ENCODE data around the gene DNAJC5G. TPM values are rescaled to one million over a fixed set of nuclear protein-coding genes. Genes with fewer than 3 reads are reported as not detected.
"Not testable (repeated sequence)": the region's sequence is repeated elsewhere in the genome, so short reads cannot be mapped to it uniquely, and the experiment has no call there.

DNAJC5G gene
- polyA plus RNA-seq, 3 donors from 2014 or later, result not detected

DNA sequence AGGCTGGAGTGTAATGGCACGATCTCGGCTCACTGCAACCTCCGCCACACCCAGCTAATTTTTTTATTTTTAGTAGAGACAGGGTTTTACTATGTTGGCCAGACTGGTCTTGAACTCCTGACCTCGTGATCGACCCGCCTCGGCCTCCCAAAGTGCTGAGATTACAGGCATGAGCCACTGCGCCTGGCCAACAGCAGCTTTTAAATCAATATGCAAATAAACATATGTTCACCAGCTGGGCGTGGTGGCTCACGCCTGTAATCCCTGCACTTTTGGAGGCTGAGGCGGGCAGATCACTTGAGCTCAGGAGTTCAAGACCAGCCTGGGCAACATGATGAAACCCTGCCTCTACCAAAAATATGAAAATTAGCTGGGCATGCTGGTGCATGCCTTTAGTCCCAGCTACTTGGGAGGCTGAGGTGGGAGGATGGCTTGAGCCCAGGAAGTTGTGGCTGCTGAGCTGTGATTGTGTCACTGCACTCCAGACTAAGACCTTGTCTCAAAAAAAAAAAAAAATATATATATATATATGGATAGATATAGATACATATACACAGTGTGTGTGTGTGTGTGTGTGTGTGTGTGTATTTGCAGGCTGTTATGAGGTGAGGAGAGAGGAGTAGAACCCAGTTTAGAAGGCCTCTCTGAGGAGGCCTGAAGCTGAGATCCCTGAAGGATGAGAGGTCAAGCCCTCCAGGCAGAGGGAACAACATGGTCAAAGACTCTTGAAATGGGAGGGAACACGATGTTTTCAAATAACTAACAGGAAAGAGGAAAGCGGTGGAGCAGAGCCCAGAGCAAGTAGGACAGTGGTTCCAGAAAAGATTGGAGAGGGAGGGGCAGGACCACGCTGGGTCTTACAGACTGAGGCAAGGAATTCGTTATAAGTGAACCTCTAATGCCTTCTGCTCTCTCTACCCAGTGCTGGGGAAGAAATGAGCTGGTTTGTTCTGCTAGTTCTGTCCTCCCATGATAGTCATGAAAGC, 2.4 kb upstream of the DNAJC5G start:
- not testable (repeated sequence) for H3K9me3 Mint-ChIP-seq; H3K27me3 Mint-ChIP-seq (ENCODE audit: low read depth in 3 of 3); H3K36me3 Mint-ChIP-seq; H3K4me3 Mint-ChIP-seq; DNase-seq; H3K27ac Mint-ChIP-seq; H3K4me1 Mint-ChIP-seq

DNA sequence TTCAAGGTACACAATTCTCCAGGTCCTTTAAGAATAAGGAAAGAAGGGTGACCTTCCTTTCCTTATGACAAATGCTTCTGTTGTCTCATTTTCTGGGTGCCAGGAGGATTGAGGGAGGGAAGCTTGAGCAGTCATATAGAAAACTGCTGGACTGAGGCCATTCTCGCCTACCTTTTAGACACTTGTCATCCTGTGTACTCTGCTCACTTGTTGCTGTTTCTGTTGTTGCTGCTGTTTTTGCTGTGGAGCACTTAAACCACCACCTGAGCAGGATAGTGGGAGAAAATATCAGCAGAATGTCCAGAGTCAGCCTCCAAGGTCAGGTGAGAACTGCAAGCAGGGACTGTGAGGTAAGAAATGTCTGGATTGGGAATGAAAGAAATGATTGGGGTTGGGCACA, 2.8 kb downstream of the DNAJC5G start:
- no peak overlapping the region for H3K27ac Mint-ChIP-seq
- H3K36me3 Mint-ChIP-seq, result no peaks in the 10 kb centered on the region
- no peak overlapping the region for H3K4me3 Mint-ChIP-seq
- H3K9me3 Mint-ChIP-seq, result peaks cover 0 to 1% (median 0%) of the 10 kb centered on the region in 6 donors
- DNase-seq, result no peak
- H3K4me1 Mint-ChIP-seq, result no peaks in the 10 kb centered on the region
- H3K27me3 Mint-ChIP-seq (ENCODE audit: low read depth in 3 of 3), result peaks cover 4 to 16% (median 4%) of the 10 kb centered on the region in 3 donors

DNA sequence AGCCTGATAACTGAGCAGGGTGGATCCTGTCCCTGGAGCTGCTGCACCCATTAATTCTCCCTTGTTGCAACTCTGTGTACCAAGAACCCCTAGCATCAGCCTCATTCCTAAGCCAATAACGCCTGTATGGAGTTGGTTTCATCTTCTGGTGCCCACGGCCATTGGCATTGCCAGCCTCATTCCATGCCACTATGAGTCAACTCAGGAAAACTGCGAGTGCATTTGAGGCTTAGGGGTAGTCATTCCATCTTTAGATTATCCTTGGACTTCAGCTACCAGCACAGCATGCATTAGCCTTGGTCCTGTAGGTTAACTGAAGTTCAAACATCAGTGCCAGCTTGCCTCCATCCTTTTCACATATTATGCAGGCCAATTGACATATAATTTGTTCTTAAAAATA, 5.6 kb downstream of the DNAJC5G start:
- no peaks in the 10 kb centered on the region for H3K9me3 Mint-ChIP-seq

DNA sequence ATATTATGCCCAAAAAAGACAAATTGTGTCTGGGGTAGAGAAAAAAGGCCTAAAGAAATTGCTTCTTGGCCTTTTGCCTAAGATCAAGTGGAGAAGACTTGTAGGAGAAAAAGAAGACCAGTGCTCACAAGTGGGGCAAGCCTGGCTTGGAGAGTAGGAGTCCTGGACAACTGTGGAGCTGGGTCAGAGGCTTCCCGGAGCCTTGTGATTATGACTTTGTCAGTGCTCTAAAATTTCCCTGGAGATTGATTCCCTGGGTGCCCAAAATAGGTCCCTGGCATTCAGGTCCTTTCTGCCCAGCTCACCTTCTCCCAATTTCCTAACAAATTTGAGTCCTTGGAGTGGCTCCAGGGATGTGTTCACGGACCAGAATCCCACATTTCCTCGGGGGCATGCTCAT, 6.2 kb downstream of the DNAJC5G start:
- H3K4me1 Mint-ChIP-seq, result no peaks in the 10 kb centered on the region
- H3K9me3 Mint-ChIP-seq, result no peaks in the 10 kb centered on the region
- no peak overlapping the region for H3K4me3 Mint-ChIP-seq
- H3K36me3 Mint-ChIP-seq, result no peaks in the 10 kb centered on the region
- no peak overlapping the region for H3K27ac Mint-ChIP-seq
- DNase-seq, result no peak
- peaks cover 4 to 14% (median 4%) of the 10 kb centered on the region in 3 donors for H3K27me3 Mint-ChIP-seq (ENCODE audit: low read depth in 3 of 3)

More for the DNA sequence above, 5.6 kb downstream of the DNAJC5G start:
- Mint-ChIP-seq H3K4me1 (no peaks in the 10 kb centered on the region), H3K36me3 (no peaks in the 10 kb centered on the region), H3K27ac (no peak overlapping the region), H3K4me3 (no peak overlapping the region), H3K27me3 (ENCODE audit: low read depth in 3 of 3) (peaks cover 4 to 15% (median 4%) of the 10 kb centered on the region in 3 donors)
- no peak for DNase-seq

DNA sequence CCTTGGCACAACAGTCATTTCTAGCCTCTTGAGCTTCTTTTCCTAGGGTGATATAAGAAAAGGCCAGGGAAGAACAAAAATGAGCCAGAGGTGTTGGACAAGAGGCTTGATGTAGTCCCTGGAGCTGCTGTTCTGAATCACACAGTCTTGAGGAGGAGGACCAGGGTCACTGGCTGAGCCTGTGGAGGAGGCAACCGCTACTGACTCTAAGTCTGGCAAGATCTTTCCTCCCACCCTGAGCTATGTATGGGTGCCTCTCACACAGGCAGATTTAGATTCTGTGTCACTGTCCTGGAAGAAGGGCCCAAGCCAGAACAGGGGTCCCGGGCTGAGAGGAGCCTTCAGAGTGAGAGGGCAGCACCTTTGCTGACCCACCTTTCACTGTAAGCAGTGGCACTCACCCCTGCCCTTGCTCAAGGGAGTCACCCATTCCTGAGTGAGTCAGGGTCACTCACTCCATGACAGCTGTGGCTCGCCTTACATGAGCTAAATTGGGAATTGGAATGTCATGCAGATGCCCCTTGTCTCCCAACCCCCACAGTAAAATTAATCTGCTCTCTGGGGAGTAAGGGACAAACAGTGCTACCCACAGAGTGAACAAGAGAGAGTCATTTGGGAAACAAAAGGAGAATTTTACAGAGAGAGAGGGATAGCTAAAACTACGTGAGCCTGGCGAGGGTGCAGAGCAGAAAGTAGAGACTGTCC, 6.8 kb downstream of the DNAJC5G start, which contains the start of gene TRIM54:
Gene TRIM54 (plus strand): TSS at position 575 of the 705 bp plus-strand sequence. CDS start 303 bp downstream, outside the sequence.
- H3K27ac Mint-ChIP-seq, result no peak within 1 kb of the TSS
- H3K9me3 Mint-ChIP-seq, result no peaks in the 10 kb centered on the region
- no peaks in the 10 kb centered on the region for H3K4me1 Mint-ChIP-seq
- peaks cover 4 to 12% (median 4%) of the 10 kb centered on the region in 3 donors for H3K27me3 Mint-ChIP-seq (ENCODE audit: low read depth in 3 of 3)
- no peaks in the 10 kb centered on the region for H3K36me3 Mint-ChIP-seq
- no peak for DNase-seq
- no peak within 1 kb of the TSS for H3K4me3 Mint-ChIP-seq

DNA sequence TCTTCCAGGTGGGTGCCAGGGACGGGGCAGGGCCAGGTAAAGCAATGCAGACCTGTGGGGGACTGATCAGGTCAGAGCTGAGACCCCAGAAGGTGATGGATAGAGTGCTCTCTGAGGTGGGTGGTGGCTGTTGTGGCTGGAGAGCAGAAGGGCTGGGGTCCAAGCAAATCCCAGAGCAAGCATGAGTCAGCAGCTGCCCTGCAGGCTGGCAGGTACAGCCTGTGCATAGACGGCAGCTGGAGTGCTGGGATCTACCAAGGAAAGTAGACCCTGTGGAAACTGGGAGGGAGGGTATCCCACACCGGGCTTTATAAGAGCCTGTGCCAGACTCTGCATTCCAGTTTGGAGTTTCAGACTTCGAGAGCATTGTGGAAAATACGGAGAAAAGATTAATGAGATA, 7.7 kb downstream of the DNAJC5G start:
- no peak overlapping the region for H3K4me3 Mint-ChIP-seq
- no peak overlapping the region for H3K27ac Mint-ChIP-seq
- no peaks in the 10 kb centered on the region for H3K4me1 Mint-ChIP-seq
- H3K9me3 Mint-ChIP-seq, result no peaks in the 10 kb centered on the region
- H3K36me3 Mint-ChIP-seq, result no peaks in the 10 kb centered on the region
- H3K27me3 Mint-ChIP-seq (ENCODE audit: low read depth in 3 of 3), result peaks cover 4 to 12% (median 5%) of the 10 kb centered on the region in 3 donors
- DNase-seq, result no peak

DNA sequence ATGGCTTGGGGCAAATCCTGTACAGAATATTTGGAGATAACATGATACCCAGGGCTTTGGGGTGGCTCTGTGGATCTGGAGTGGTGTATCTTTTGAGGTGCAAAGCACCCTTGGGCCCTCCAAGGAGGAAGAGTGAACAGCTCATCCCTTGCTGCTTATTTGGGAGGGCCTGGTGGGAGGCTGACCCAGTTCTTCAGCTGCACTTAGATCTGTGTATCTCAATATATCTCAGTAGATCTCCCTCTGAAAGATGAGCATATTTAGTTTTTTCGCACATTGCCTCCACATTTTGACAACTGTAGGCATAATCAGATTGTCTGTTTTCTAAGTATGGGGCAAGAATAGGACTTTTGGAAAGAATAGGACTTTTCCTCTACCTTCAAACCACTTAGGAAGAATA, 9.8 kb downstream of the DNAJC5G start:
- Mint-ChIP-seq H3K27ac (no peak overlapping the region), H3K9me3 (no peaks in the 10 kb centered on the region), H3K4me1 (no peaks in the 10 kb centered on the region), H3K27me3 (ENCODE audit: low read depth in 3 of 3) (peaks cover 5 to 9% (median 5%) of the 10 kb centered on the region in 3 donors), H3K4me3 (no peak overlapping the region), H3K36me3 (no peaks in the 10 kb centered on the region)
- no peak for DNase-seq

DNA sequence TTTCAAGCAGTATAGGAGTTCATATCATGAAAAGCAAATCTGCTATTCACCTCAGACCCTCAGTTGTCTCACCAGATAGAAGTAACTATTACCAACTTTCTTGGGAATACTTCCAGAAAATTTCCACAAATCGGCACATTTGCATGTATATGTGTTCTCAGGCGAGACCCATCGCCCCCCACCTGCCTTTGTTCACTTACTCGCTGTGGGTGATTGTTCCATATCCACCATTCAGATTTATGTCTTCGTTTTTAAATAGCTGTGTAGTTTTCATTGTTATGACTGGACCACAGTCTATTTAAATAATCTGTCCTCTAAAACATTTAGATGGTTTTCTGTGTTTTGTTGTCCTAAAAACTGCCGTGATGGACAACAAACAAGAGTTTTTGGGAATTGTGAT, 10.2 kb downstream of the DNAJC5G start:
- Mint-ChIP-seq H3K36me3 (no peaks in the 10 kb centered on the region), H3K27ac (no peak overlapping the region), H3K9me3 (no peaks in the 10 kb centered on the region), H3K27me3 (ENCODE audit: low read depth in 3 of 3) (peaks cover 3 to 8% (median 5%) of the 10 kb centered on the region in 3 donors), H3K4me3 (no peak overlapping the region), H3K4me1 (peaks cover 0 to 2% of the 10 kb centered on the region in 2 donors)
- DNase-seq, result no peak

DNA sequence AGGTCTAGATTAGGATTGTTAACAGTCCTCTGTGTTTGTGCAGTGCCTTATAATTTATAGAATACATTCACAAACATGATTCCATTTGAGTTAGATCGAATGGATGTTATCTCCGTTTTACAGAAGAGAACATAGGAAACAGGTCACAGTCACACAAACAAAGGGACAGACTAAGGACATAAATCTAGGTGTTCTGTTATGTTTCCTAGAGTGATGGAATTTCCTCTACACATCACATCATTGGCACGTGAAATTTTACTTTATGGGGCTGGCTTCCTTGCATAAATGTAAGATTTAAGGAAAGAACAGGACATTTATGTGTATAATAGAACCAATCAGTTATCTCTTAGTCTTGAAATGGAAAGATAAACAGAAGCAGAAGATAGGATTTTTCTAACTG, 13.4 kb downstream of the DNAJC5G start:
- H3K27ac Mint-ChIP-seq, result no peak overlapping the region
- peaks cover 1 to 13% (median 5%) of the 10 kb centered on the region in 3 donors for H3K27me3 Mint-ChIP-seq (ENCODE audit: low read depth in 3 of 3)
- H3K4me1 Mint-ChIP-seq, result peaks cover 0 to 3% of the 10 kb centered on the region in 2 donors
- no peaks in the 10 kb centered on the region for H3K9me3 Mint-ChIP-seq
- no peak overlapping the region for H3K4me3 Mint-ChIP-seq
- DNase-seq, result no peak
- H3K36me3 Mint-ChIP-seq, result no peaks in the 10 kb centered on the region

DNA sequence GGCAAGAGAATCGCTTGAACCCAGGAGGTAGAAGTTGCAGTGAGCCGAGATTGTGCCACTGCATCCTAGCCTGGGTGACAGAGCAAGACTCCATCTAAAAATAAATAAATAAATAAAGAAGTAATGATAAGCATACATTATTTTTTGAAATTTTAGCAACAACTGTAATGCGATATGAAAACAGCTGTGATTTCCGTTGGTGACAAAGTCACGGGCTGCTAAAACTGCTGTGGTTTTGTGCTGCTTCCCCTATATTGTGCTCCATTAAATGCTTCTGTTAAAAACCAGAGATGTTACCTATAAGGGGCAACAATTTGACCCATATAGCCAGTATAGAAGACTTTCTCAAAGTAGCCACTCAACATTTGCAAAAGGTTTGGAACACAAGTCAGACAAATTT, 15.3 kb downstream of the DNAJC5G start:
- DNase-seq, result no peak
- Mint-ChIP-seq H3K27ac (no peak overlapping the region), H3K36me3 (no peaks in the 10 kb centered on the region), H3K27me3 (ENCODE audit: low read depth in 3 of 3) (peaks cover 1 to 13% (median 3%) of the 10 kb centered on the region in 3 donors), H3K4me1 (peaks cover 0 to 3% of the 10 kb centered on the region in 2 donors), H3K4me3 (peak overlapping the region in 1 of 5 donors; percentile 18), H3K9me3 (no peaks in the 10 kb centered on the region)

DNA sequence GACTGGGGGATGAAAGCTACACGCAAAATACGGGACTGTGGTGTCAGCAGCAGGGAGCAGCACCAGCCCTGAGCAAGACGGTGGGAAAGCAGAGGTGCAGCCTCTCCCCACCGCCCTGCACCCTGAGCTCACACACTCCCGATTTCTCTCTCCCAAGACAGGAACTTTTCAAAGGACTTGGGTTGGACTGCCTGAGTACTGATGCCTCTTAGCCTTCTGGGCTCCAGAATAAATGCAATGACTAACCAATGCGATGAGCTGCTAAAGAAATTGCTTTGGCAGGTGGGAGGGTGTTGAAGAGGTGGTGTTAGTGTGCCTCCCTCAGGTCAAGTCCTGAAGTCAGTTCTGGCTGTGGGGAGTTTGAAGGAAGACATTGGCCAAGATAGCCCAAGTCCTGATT, 16.6 kb downstream of the DNAJC5G start:
- H3K27me3 Mint-ChIP-seq (ENCODE audit: low read depth in 3 of 3), result peaks cover 1 to 13% (median 2%) of the 10 kb centered on the region in 3 donors
- H3K9me3 Mint-ChIP-seq, result no peaks in the 10 kb centered on the region
- H3K4me3 Mint-ChIP-seq, result no peak overlapping the region
- no peak overlapping the region for H3K27ac Mint-ChIP-seq
- DNase-seq, result no peak
- no peaks in the 10 kb centered on the region for H3K36me3 Mint-ChIP-seq
- peaks cover 0 to 3% of the 10 kb centered on the region in 2 donors for H3K4me1 Mint-ChIP-seq

DNA sequence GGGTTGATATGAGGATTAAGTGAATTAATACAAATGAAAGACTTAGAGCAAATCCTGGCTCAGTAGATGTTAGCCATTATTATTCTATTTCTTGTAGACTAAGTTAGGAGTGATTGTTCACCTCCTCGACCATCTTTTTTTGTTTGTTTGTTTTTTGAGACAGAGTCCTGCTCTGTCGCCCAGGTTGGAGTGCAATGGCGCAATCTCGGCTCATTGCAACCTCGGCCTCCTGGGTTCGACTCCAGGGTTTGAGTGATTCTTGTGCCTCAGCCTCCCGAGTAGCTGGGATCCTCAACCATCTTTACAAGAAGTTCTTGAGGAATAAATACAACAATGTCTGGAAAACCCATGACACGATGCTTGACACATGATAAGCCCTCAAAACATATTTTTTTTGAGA, 19.7 kb downstream of the DNAJC5G start:
- no peak overlapping the region for H3K4me3 Mint-ChIP-seq
- no peak for DNase-seq
- H3K27me3 Mint-ChIP-seq (ENCODE audit: low read depth in 3 of 3), result peaks cover 0 to 14% (median 0%) of the 10 kb centered on the region in 3 donors
- peaks cover 0 to 3% of the 10 kb centered on the region in 2 donors for H3K4me1 Mint-ChIP-seq
- H3K27ac Mint-ChIP-seq, result no peak overlapping the region
- no peaks in the 10 kb centered on the region for H3K9me3 Mint-ChIP-seq
- H3K36me3 Mint-ChIP-seq, result no peaks in the 10 kb centered on the region

DNA sequence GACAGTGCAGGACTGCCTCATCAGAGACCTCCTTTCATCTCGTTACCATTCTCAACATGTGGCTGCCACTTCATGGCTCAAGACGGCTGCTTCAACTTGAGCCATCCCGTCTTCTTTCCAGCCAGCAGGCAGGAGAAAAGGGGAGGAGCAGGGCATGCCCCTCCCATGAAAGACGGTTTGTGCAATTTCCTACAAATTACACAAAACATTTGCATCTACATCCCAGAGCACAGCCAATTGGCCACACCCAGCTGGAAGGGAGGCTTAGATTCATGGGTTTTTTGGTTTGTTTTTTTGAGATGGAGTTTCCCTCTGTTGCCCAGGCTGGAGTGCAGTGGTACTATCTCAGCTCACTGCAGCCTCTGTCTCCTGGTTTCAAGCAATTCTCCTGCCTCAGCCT, 21.2 kb downstream of the DNAJC5G start:
- H3K36me3 Mint-ChIP-seq, result no peaks in the 10 kb centered on the region
- peaks cover 0 to 12% (median 0%) of the 10 kb centered on the region in 3 donors for H3K27me3 Mint-ChIP-seq (ENCODE audit: low read depth in 3 of 3)
- H3K9me3 Mint-ChIP-seq, result no peaks in the 10 kb centered on the region
- no peak overlapping the region for H3K27ac Mint-ChIP-seq
- H3K4me1 Mint-ChIP-seq, result no peaks in the 10 kb centered on the region
- no peak overlapping the region for H3K4me3 Mint-ChIP-seq
- DNase-seq, result no peak

DNA sequence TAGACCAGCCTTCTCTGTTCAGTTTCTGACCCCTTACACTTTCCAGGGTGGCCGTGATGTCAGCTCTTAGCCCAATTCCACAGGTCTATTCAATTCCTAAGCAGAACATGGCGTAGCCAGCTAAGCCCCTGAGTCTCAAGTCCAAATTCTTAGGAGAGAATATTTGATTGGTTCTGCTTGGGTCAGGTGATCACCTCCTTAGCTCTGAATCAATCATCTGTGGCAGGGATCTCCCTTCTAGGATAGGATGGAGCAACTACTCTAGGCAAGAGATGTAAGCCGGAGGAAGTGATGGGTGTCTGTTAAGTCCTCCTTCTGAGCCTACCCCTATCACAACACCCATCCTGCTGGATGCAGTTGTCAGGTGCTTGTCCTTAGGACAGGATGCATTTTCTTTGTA, 22.0 kb downstream of the DNAJC5G start:
- Mint-ChIP-seq H3K9me3 (no peaks in the 10 kb centered on the region), H3K27ac (no peak overlapping the region), H3K27me3 (ENCODE audit: low read depth in 3 of 3) (peaks cover 0 to 9% (median 2%) of the 10 kb centered on the region in 3 donors), H3K4me3 (no peak overlapping the region), H3K4me1 (no peaks in the 10 kb centered on the region), H3K36me3 (no peaks in the 10 kb centered on the region)
- DNase-seq, result no peak

All from immature natural killer cell (primary cell).